ENCODE measurements around the gene FOXP4. TPM values are rescaled to one million over a fixed set of nuclear protein-coding genes. Genes with fewer than 3 reads are reported as not detected.

The FOXP4 gene
- total RNA-seq, 3 donors from 2014 or later (not counting 1 experiment from before 2014, with no cell fraction given): 11.2 to 21.1 (median 14.7) TPM

DNA sequence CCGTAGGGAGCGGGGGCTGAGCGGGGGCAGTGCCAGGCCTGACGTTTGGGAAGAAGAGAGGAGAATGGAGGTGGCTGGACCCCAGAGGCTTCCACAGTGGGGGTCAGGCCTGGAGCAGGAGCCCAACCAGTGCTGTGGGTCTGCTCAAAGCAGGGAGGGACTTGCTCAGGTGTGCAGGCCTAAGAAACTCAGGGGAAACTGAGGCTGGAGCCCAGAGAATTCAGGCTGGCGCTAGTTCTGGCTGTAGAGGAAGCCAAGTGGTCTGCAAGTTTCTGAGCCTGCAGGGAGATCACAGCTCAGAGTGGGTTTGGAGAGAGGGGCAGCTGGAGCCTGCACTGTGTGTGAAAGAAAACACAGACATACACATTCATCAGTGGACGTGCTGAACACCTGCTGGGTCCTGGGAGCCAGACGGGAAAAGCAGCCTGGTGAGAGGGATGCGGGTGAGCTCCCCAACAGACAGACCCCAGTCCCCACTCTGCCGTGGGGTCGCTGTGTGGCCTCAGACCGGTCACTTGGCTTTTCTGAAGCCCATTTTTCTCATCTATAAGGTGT lies 17.7 kb upstream of the FOXP4 start:
- ATAC-seq: no peak
- TF ChIP-seq CTCF (IDR thresholded peaks at IDR 0.05): no peak

DNA sequence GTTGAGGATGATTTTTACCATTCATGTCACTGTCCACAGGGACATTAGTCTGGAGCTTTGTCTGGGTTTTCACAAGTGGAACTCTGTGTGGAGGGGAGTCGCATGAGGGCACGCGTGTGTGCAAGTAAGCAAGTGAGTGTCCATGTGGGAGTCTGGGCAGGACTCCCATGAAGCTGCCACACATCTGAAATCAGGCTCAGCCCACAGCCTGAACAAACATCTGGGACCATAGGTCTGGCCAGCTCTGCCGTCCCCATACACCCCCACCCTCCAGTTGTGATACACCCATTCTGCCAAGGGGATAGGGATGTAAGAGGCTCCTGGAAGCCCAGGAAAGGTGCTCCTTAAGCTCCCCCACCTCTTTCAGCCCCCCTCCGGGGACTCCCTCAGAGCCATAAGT lies 17.1 kb upstream of the FOXP4 start:
- peaks cover 25 to 32% of the 10 kb centered on the region in 2 donors for H3K4me1 Mint-ChIP-seq
- no peak overlapping the region for H3K4me3 Mint-ChIP-seq
- Histone ChIP-seq H3K4me1 (ENCODE audit: control insufficient read depth, insufficient read depth, low read length) (peaks cover 36% of the 10 kb centered on the region), H3K4me3 (ENCODE audit: low read length) (no peak overlapping the region), H3K36me3 (ENCODE audit: control insufficient read depth, insufficient read depth, low read length) (no peaks in the 10 kb centered on the region), H3K27me3 (ENCODE audit: control insufficient read depth, insufficient read depth, low read length) (no peaks in the 10 kb centered on the region), H3K27ac (ENCODE audit: low read length) (no peak overlapping the region), H3K9me3 (ENCODE audit: control insufficient read depth, insufficient read depth, low read length) (no peaks in the 10 kb centered on the region)
- ATAC-seq (no peak), DNase-seq (no peak)
- intact Hi-C loops (cut with micrococcal nuclease): no loop called here
- H3K9me3 Mint-ChIP-seq: no peaks in the 10 kb centered on the region
- H3K36me3 Mint-ChIP-seq: no peaks in the 10 kb centered on the region
- peaks cover 21 to 28% of the 10 kb centered on the region in 2 donors for H3K27me3 Mint-ChIP-seq (ENCODE audit: low read depth in 2 of 2)
- H3K27ac Mint-ChIP-seq: no peak overlapping the region
- no peak for TF ChIP-seq CTCF (IDR thresholded peaks at IDR 0.05)
- WGBS (ENCODE audit: insufficient coverage): 83% methylated on average over 5 of the region's 5 CpGs

More for the DNA sequence above, 17.7 kb upstream of the FOXP4 start:
- Mint-ChIP-seq H3K4me1 (peaks cover 20 to 31% of the 10 kb centered on the region in 2 donors), H3K27me3 (ENCODE audit: low read depth in 2 of 2) (peaks cover 27 to 30% of the 10 kb centered on the region in 2 donors), H3K36me3 (no peaks in the 10 kb centered on the region), H3K27ac (no peak overlapping the region), H3K4me3 (no peak overlapping the region), H3K9me3 (no peaks in the 10 kb centered on the region)
- Histone ChIP-seq H3K36me3 (ENCODE audit: control insufficient read depth, insufficient read depth, low read length) (no peaks in the 10 kb centered on the region), H3K9me3 (ENCODE audit: control insufficient read depth, insufficient read depth, low read length) (no peaks in the 10 kb centered on the region), H3K4me3 (ENCODE audit: low read length) (no peak overlapping the region), H3K27me3 (ENCODE audit: control insufficient read depth, insufficient read depth, low read length) (peaks cover 2% of the 10 kb centered on the region), H3K4me1 (ENCODE audit: control insufficient read depth, insufficient read depth, low read length) (peaks cover 31% of the 10 kb centered on the region), H3K27ac (ENCODE audit: low read length) (no peak overlapping the region)
- 80% methylated on average over 11 of the region's 11 CpGs for WGBS (ENCODE audit: insufficient coverage)
- DNase-seq: no peak
- intact Hi-C loops (cut with micrococcal nuclease): no loop called here

DNA sequence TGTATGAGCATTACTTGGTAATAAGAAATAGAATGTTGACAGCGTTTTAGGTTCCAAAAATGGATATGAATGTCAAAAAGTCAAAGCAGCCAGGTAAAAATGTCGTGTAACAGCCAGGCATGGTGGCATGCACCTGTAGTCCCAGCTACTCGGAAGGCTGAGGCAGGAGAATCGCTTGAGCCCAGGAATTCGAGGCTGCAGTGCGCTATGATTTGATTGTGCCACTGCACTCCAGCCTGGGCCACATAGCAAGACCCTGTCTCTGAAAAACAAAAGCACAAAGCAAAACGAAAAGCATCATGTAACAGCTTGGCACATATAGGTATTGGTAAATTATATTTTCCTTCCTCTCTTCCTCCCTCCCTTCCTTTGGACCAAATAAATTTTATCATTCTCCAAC lies 16.2 kb upstream of the FOXP4 start:
- H3K36me3 Mint-ChIP-seq: no peaks in the 10 kb centered on the region
- DNase-seq: no peak
- H3K27me3 ChIP-seq (ENCODE audit: control insufficient read depth, insufficient read depth, low read length): no peaks in the 10 kb centered on the region
- H3K27ac Mint-ChIP-seq: peak overlapping the region in 1 of 2 donors; percentile 92
- peaks cover 30 to 32% of the 10 kb centered on the region in 2 donors for H3K4me1 Mint-ChIP-seq
- no peak overlapping the region for H3K4me3 ChIP-seq (ENCODE audit: low read length)
- H3K36me3 ChIP-seq (ENCODE audit: control insufficient read depth, insufficient read depth, low read length): no peaks in the 10 kb centered on the region
- H3K4me1 ChIP-seq (ENCODE audit: control insufficient read depth, insufficient read depth, low read length): peaks cover 36% of the 10 kb centered on the region
- H3K27ac ChIP-seq (ENCODE audit: low read length): no peak overlapping the region
- intact Hi-C loops (cut with micrococcal nuclease): no loop called here
- ATAC-seq: no peak
- H3K9me3 Mint-ChIP-seq: no peaks in the 10 kb centered on the region
- peaks cover 13 to 21% of the 10 kb centered on the region in 2 donors for H3K27me3 Mint-ChIP-seq (ENCODE audit: low read depth in 2 of 2)
- no peak for TF ChIP-seq CTCF (IDR thresholded peaks at IDR 0.05)
- 78% methylated on average over 6 of the region's 7 CpGs for WGBS (ENCODE audit: insufficient coverage)
- no peaks in the 10 kb centered on the region for H3K9me3 ChIP-seq (ENCODE audit: control insufficient read depth, insufficient read depth, low read length)
- H3K4me3 Mint-ChIP-seq: no peak overlapping the region

GRCh38 chr6:41530476-41530875 lies 15.7 kb upstream of the FOXP4 start:
- no peak for ATAC-seq
- DNase-seq: no peak
- Mint-ChIP-seq H3K4me1 (peaks cover 32% of the 10 kb centered on the region in 2 donors), H3K9me3 (no peaks in the 10 kb centered on the region), H3K27ac (peak overlapping the region in 1 of 2 donors; percentile 92), H3K36me3 (no peaks in the 10 kb centered on the region), H3K4me3 (no peak overlapping the region), H3K27me3 (ENCODE audit: low read depth in 2 of 2) (peaks cover 15 to 22% of the 10 kb centered on the region in 2 donors)
- H3K4me3 ChIP-seq (ENCODE audit: low read length): no peak overlapping the region
- H3K9me3 ChIP-seq (ENCODE audit: control insufficient read depth, insufficient read depth, low read length): no peaks in the 10 kb centered on the region
- 92% methylated on average over 7 of the region's 7 CpGs for WGBS (ENCODE audit: insufficient coverage)
- intact Hi-C loops (cut with micrococcal nuclease): no loop called here
- no peaks in the 10 kb centered on the region for H3K27me3 ChIP-seq (ENCODE audit: control insufficient read depth, insufficient read depth, low read length)
- H3K4me1 ChIP-seq (ENCODE audit: control insufficient read depth, insufficient read depth, low read length): peaks cover 36% of the 10 kb centered on the region
- no peak for TF ChIP-seq CTCF (IDR thresholded peaks at IDR 0.05)
- H3K27ac ChIP-seq (ENCODE audit: low read length): no peak overlapping the region
- no peaks in the 10 kb centered on the region for H3K36me3 ChIP-seq (ENCODE audit: control insufficient read depth, insufficient read depth, low read length)
